ENCODE results near the gene SCTR. TPM values are rescaled to one million over a fixed set of nuclear protein-coding genes. Genes with fewer than 3 reads are reported as not detected.

The SCTR gene
- total RNA-seq, 1 experiment from 2014 or later, result not detected

GRCh38 chr2:119489232-119489952 lies 34.9 kb downstream of the SCTR start:
- POLR2A ChIA-PET, result interaction anchor here (0.6 kb wide), 1 partner anchor 308 kb away, joined by 3 read pairs; no protein-coding TSS in a partner anchor
- Mint-ChIP-seq H3K4me1 (ENCODE audit: insufficient read depth, unreplicated experiment) (peaks cover 51% of the 10 kb centered on the region), H3K9me3 (ENCODE audit: unreplicated experiment) (no peaks in the 10 kb centered on the region), H3K27ac (ENCODE audit: low read depth, unreplicated experiment) (no peak overlapping the region), H3K36me3 (ENCODE audit: insufficient read depth, unreplicated experiment) (no peaks in the 10 kb centered on the region), H3K27me3 (ENCODE audit: insufficient read depth, unreplicated experiment) (no peaks in the 10 kb centered on the region), H3K4me3 (ENCODE audit: unreplicated experiment) (no peak overlapping the region)
- CTCF ChIA-PET, result interaction anchor here (0.6 to 6.4 kb wide), 3 partner anchors 13 to 189 kb away, joined by 4 to 55 read pairs (median 5); no protein-coding TSS in a partner anchor
- no peak for TF ChIP-seq CTCF (IDR thresholded peaks at IDR 0.05; ENCODE audit: unreplicated experiment)
- intact Hi-C loops (cut with micrococcal nuclease), result no loop called here
- no TSS peak for BruUV-seq (replicated peaks)
- no peak for DNase-seq (ENCODE audit: unreplicated experiment)

- Mint-ChIP-seq H3K4me1 (ENCODE audit: insufficient read depth, unreplicated experiment) (peaks cover 51% of the 10 kb centered on the region), H3K4me3 (ENCODE audit: unreplicated experiment) (no peak overlapping the region), H3K27ac (ENCODE audit: low read depth, unreplicated experiment) (no peak overlapping the region), H3K36me3 (ENCODE audit: insufficient read depth, unreplicated experiment) (no peaks in the 10 kb centered on the region), H3K9me3 (ENCODE audit: unreplicated experiment) (no peaks in the 10 kb centered on the region), H3K27me3 (ENCODE audit: insufficient read depth, unreplicated experiment) (no peaks in the 10 kb centered on the region)
- no peak for TF ChIP-seq CTCF (IDR thresholded peaks at IDR 0.05; ENCODE audit: unreplicated experiment)
- ChIA-PET POLR2A (no interaction called here), CTCF (interaction anchor here (0.6 to 6.4 kb wide), 5 partner anchors 12 to 765 kb away, joined by 3 to 55 read pairs (median 4); no protein-coding TSS in a partner anchor)
- no TSS peak for BruUV-seq (replicated peaks)
- intact Hi-C loops (cut with micrococcal nuclease), result no loop called here
- DNase-seq (ENCODE audit: unreplicated experiment), result no peak
These were observed 35.8 kb downstream of the SCTR start for GRCh38 chr2:119488245-119489214.

- intact Hi-C loops (cut with micrococcal nuclease), result no loop called here
- Mint-ChIP-seq H3K9me3 (ENCODE audit: unreplicated experiment) (no peaks in the 10 kb centered on the region), H3K4me3 (ENCODE audit: unreplicated experiment) (no peak overlapping the region), H3K36me3 (ENCODE audit: insufficient read depth, unreplicated experiment) (no peaks in the 10 kb centered on the region), H3K4me1 (ENCODE audit: insufficient read depth, unreplicated experiment) (peaks cover 49% of the 10 kb centered on the region), H3K27me3 (ENCODE audit: insufficient read depth, unreplicated experiment) (no peaks in the 10 kb centered on the region), H3K27ac (ENCODE audit: low read depth, unreplicated experiment) (no peak overlapping the region)
- no TSS peak for BruUV-seq (replicated peaks)
- no peak for DNase-seq (ENCODE audit: unreplicated experiment)
- CTCF ChIA-PET, result interaction anchor here (0.6 to 6.4 kb wide), 6 partner anchors 11 to 766 kb away, joined by 3 to 55 read pairs (median 4); no protein-coding TSS in a partner anchor
- POLR2A ChIA-PET, result interaction anchor here (1.5 kb wide), 1 partner anchor 11 kb away, joined by 5 read pairs; no protein-coding TSS in a partner anchor
- no peak for TF ChIP-seq CTCF (IDR thresholded peaks at IDR 0.05; ENCODE audit: unreplicated experiment)
These were observed 36.6 kb downstream of the SCTR start for GRCh38 chr2:119487434-119488244.
